SU-DHL-6 (cell line): ENCODE results near the gene ESR1.

Experiments
- H2AFZ ChIP-seq: fragments of 200-600 bp; sonication (generic); 2 replicates; pipeline ENCODE4 v1.6.1; 2014; ENCODE audit warnings: low read depth, mild to moderate bottlenecking, moderate library complexity, mixed read lengths, antibody characterized with exemption, low read length; ENCODE audit not compliant: severe bottlenecking
- H3F3A ChIP-seq: fragments of 200-600 bp; shearing (Covaris generic); 2 replicates; pipeline ENCODE4 v1.6.0; 2016; ENCODE audit warnings: antibody characterized with exemption, mild to moderate bottlenecking; ENCODE audit not compliant: insufficient read depth
- H3K27ac ChIP-seq: fragments of 200-600 bp; sonication (generic); 2 replicates; pipeline ENCODE4 v1.5.1; 2016; ENCODE audit warnings: low read depth, mild to moderate bottlenecking, low read length, moderate library complexity, mixed read lengths
- H3K27me3 ChIP-seq: fragments of 200-600 bp; sonication (generic), shearing (Covaris generic); 2 replicates; pipeline ENCODE4 v1.6.0; 2014; ENCODE audit warnings: mild to moderate bottlenecking, low read length
- H3K36me3 ChIP-seq: fragments of 200-600 bp; sonication (generic); 2 replicates; pipeline ENCODE4 v1.6.1; 2014; ENCODE audit warnings: mild to moderate bottlenecking, low read length, mixed read lengths
- H3K4me2 ChIP-seq: fragments of 300-600, 200-600 bp; shearing (Covaris generic), sonication (generic); 2 replicates; pipeline ENCODE4 v1.6.0; 2014; ENCODE audit warnings: low read length, low read depth, mild to moderate bottlenecking; ENCODE audit not compliant: poor library complexity, severe bottlenecking
- H3K4me3 ChIP-seq: fragments of 200-600 bp; sonication (generic); 2 replicates; pipeline ENCODE4 v1.5.1; 2014; ENCODE audit warnings: antibody characterized with exemption, low read length, mild to moderate bottlenecking, mixed read lengths; ENCODE audit not compliant: insufficient read depth, poor library complexity, severe bottlenecking
- H3K79me2 ChIP-seq: fragments of 200-600 bp; sonication (generic); 2 replicates; pipeline ENCODE4 v1.6.1; 2014; ENCODE audit warnings: mild to moderate bottlenecking, low read length, moderate library complexity; ENCODE audit not compliant: insufficient read depth
- H3K9ac ChIP-seq: fragments of 200-600 bp; sonication (generic); 2 replicates; pipeline ENCODE4 v1.7.0; 2014; ENCODE audit warnings: mild to moderate bottlenecking, low read length
- H3K9me2 ChIP-seq: fragments of 200-600 bp; sonication (generic); replicated peaks from 2 replicates; pipeline ENCODE4 v1.6.1; 2014; ENCODE audit warnings: low read length; ENCODE audit not compliant: insufficient read depth
- H3K9me3 ChIP-seq: fragments of 200-600 bp; sonication (generic); 2 replicates; pipeline ENCODE4 v1.6.1; 2014; ENCODE audit warnings: low read length, mixed read lengths; ENCODE audit not compliant: insufficient read depth
- H4K20me1 ChIP-seq: fragments of 200-600 bp; sonication (generic); 2 replicates; pipeline ENCODE4 v1.6.1; 2014; ENCODE audit warnings: low read depth, mild to moderate bottlenecking, antibody characterized with exemption, low read length, moderate library complexity, mixed read lengths
- CTCF ChIP-seq: fragments of 200-600 bp; sonication (generic); IDR thresholded peaks from one replicate; pipeline ENCODE4 v1.5.1; 2017; ENCODE audit warnings: antibody characterized with exemption, mild to moderate bottlenecking, low read length, moderate library complexity; ENCODE audit not compliant: insufficient read depth, poor library complexity, severe bottlenecking
- EZH2phosphoT487 ChIP-seq: fragments of 200-600 bp; sonication (generic), shearing (Covaris generic); conservative IDR thresholded peaks from 2 replicates; pipeline ENCODE4 v1.6.1; 2018; ENCODE audit warnings: mild to moderate bottlenecking, antibody characterized with exemption, low read length, moderate library complexity, mixed read lengths

ESR1 gene

GRCh38 chr6:151837223-151837622 lies 29.7 kb downstream of the ESR1 start:
- no peak overlapping the region for H3K9ac ChIP-seq
- no peak overlapping the region for H3K27ac ChIP-seq
- H3K9me3 ChIP-seq = no peaks in the 10 kb centered on the region
- no peak for TF ChIP-seq EZH2phosphoT487
- no peak for TF ChIP-seq CTCF
- no peaks in the 10 kb centered on the region for H3K9me2 ChIP-seq
- no peak overlapping the region for H3K4me2 ChIP-seq
- H2AFZ ChIP-seq = no peak overlapping the region
- no peaks in the 10 kb centered on the region for H4K20me1 ChIP-seq
- H3K36me3 ChIP-seq = no peaks in the 10 kb centered on the region
- no peaks in the 10 kb centered on the region for H3K79me2 ChIP-seq
- H3K4me3 ChIP-seq = no peak overlapping the region
- no peaks in the 10 kb centered on the region for H3K27me3 ChIP-seq
- H3F3A ChIP-seq = no peaks in the 10 kb centered on the region

DNA sequence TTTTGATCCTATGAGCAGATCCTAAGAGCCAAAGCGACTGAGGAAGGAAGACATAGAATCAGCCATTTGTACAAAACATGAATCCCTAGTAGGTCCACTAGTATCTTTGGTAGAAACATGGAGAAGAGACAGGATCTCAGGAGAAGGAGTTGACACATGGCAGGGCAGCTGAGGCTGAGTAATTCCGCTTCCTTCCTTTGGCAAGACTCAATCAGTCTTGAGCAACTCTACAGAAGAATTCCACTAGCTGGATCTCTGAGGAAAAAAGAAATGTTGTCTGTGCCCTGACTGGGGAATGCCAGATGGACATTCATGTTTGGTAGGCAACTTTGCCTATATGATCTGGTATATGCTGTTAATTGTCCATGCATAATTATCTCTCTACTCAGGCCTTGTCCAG lies 35.3 kb downstream of the ESR1 start:
- TF ChIP-seq EZH2phosphoT487 (no peak), CTCF (no peak)
- no peaks in the 10 kb centered on the region for H4K20me1 ChIP-seq
- no peaks in the 10 kb centered on the region for H3K36me3 ChIP-seq
- H3K4me2 ChIP-seq = no peak overlapping the region
- no peaks in the 10 kb centered on the region for H3F3A ChIP-seq
- H3K9ac ChIP-seq = no peak overlapping the region
- H3K79me2 ChIP-seq = no peaks in the 10 kb centered on the region
- H3K27ac ChIP-seq = no peak overlapping the region
- H3K27me3 ChIP-seq = no peaks in the 10 kb centered on the region
- no peaks in the 10 kb centered on the region for H3K9me2 ChIP-seq
- no peak overlapping the region for H3K4me3 ChIP-seq
- no peak overlapping the region for H2AFZ ChIP-seq
- H3K9me3 ChIP-seq = no peaks in the 10 kb centered on the region

- H3K27me3 ChIP-seq = no peaks in the 10 kb centered on the region
- no peaks in the 10 kb centered on the region for H3K9me3 ChIP-seq
- no peaks in the 10 kb centered on the region for H3F3A ChIP-seq
- H3K36me3 ChIP-seq = no peaks in the 10 kb centered on the region
- H3K9ac ChIP-seq = no peak overlapping the region
- H4K20me1 ChIP-seq = no peaks in the 10 kb centered on the region
- no peak overlapping the region for H3K4me3 ChIP-seq
- H3K4me2 ChIP-seq = no peak overlapping the region
- H3K79me2 ChIP-seq = no peaks in the 10 kb centered on the region
- no peak for TF ChIP-seq CTCF
- no peak for TF ChIP-seq EZH2phosphoT487
- H3K9me2 ChIP-seq = no peaks in the 10 kb centered on the region
- H2AFZ ChIP-seq = no peak overlapping the region
- H3K27ac ChIP-seq = no peak overlapping the region
Observed at GRCh38 chr6:151847064-151847463, 39.6 kb downstream of the ESR1 start.
